H9 (cell line): ENCODE data around the gene KCNRG. TPM values are rescaled to one million over a fixed set of nuclear protein-coding genes. Genes with fewer than 3 reads are reported as not detected.

Experiments used
- DNase-seq: peaks from one replicate; pipeline ENCODE4 v3.0.0-alpha.2; 2017
- H2AFZ ChIP-seq: one replicate; pipeline ENCODE4 v1.6.1; 2013; ENCODE audit warnings: mild to moderate bottlenecking, low read length, control low read depth, moderate library complexity
- H2AK5ac ChIP-seq: 2 replicates; pipeline ENCODE4 v1.6.1; 2013; ENCODE audit warnings: low read length, control low read depth, mixed read lengths; ENCODE audit not compliant: insufficient read length
- H2BK120ac ChIP-seq: one replicate; pipeline ENCODE4 v1.6.1; 2013; ENCODE audit warnings: low read depth, mild to moderate bottlenecking, low read length, control low read depth, inconsistent platforms; ENCODE audit not compliant: poor library complexity, severe bottlenecking
- H2BK12ac ChIP-seq: 2 replicates; pipeline ENCODE4 v1.6.1; 2013; ENCODE audit warnings: low read length, control low read depth, mixed read lengths, low read depth; ENCODE audit not compliant: insufficient read length
- H2BK15ac ChIP-seq: 2 replicates; pipeline ENCODE4 v1.6.1; 2013; ENCODE audit warnings: low read depth, low read length, control low read depth
- H2BK20ac ChIP-seq: one replicate; pipeline ENCODE4 v1.6.1; 2013; ENCODE audit warnings: low read depth, mild to moderate bottlenecking, low read length, control low read depth, inconsistent platforms; ENCODE audit not compliant: poor library complexity, severe bottlenecking
- H2BK5ac ChIP-seq: 2 replicates; pipeline ENCODE4 v1.6.1; 2013; ENCODE audit warnings: low read length, control low read depth, mixed read lengths; ENCODE audit not compliant: insufficient read length
- H3K14ac ChIP-seq: 2 replicates; pipeline ENCODE4 v1.6.1; 2013; ENCODE audit warnings: low read length, control low read depth; ENCODE audit not compliant: insufficient read depth
- H3K18ac ChIP-seq: 2 replicates; pipeline ENCODE4 v1.6.1; 2013; ENCODE audit warnings: low read depth, mild to moderate bottlenecking, mixed read lengths, low read length, control low read depth; ENCODE audit not compliant: insufficient read length
- H3K23ac ChIP-seq: 2 replicates; pipeline ENCODE4 v1.6.1; 2013; ENCODE audit warnings: low read length, control low read depth, mixed read lengths, low read depth; ENCODE audit not compliant: insufficient read length
- H3K23me2 ChIP-seq: 2 replicates; pipeline ENCODE4 v1.6.1; 2013; ENCODE audit warnings: low read depth, mild to moderate bottlenecking, mixed read lengths, low read length, control low read depth; ENCODE audit not compliant: insufficient read length, poor library complexity, severe bottlenecking
- H3K27ac ChIP-seq: 2 replicates; pipeline ENCODE4 v1.5.1; 2013; ENCODE audit warnings: low read length, control low read depth, mixed read lengths, low read depth; ENCODE audit not compliant: insufficient read length
- H3K27me3 ChIP-seq: 2 replicates; pipeline ENCODE4 v1.6.1; 2013; ENCODE audit warnings: low read length, control low read depth, inconsistent platforms; ENCODE audit not compliant: insufficient read depth
- H3K4ac ChIP-seq: 2 replicates; pipeline ENCODE4 v1.6.1; 2013; ENCODE audit warnings: low read depth, mild to moderate bottlenecking, control low read depth, inconsistent platforms, low read length, moderate library complexity
- H3K4me1 ChIP-seq: 2 replicates; pipeline ENCODE4 v1.6.1; 2013; ENCODE audit warnings: low read length, control low read depth, inconsistent platforms; ENCODE audit not compliant: insufficient read depth
- H3K4me2 ChIP-seq: 2 replicates; pipeline ENCODE4 v1.6.1; 2013; ENCODE audit warnings: low read length, control low read depth, mixed read lengths; ENCODE audit not compliant: insufficient read length, insufficient read depth
- H3K56ac ChIP-seq: 2 replicates; pipeline ENCODE4 v1.6.1; 2013; ENCODE audit warnings: low read depth, mild to moderate bottlenecking, mixed read lengths, low read length, control low read depth; ENCODE audit not compliant: insufficient read length
- H3K79me1 ChIP-seq: 2 replicates; pipeline ENCODE4 v1.6.1; 2013; ENCODE audit warnings: low read depth, mild to moderate bottlenecking, moderate library complexity, low read length, control low read depth, inconsistent platforms; ENCODE audit not compliant: insufficient read depth, poor library complexity, severe bottlenecking
- H3K79me2 ChIP-seq: 2 replicates; pipeline ENCODE4 v1.6.1; 2013; ENCODE audit warnings: low read length, control low read depth, inconsistent platforms; ENCODE audit not compliant: insufficient read depth
- H3K9ac ChIP-seq: 2 replicates; pipeline ENCODE4 v1.6.1; 2013; ENCODE audit warnings: low read length, control low read depth, mixed read lengths; ENCODE audit not compliant: insufficient read length; ENCODE audit errors: extremely low read depth
- H3K9me3 ChIP-seq: one replicate; pipeline ENCODE4 v1.6.1; 2013; ENCODE audit warnings: low read depth, low read length, inconsistent platforms; ENCODE audit not compliant: control insufficient read depth
- H3T11ph ChIP-seq: one replicate; pipeline ENCODE4 v1.6.1; 2013; ENCODE audit warnings: mild to moderate bottlenecking, low read length, control low read depth, inconsistent platforms
- H4K20me1 ChIP-seq: one replicate; pipeline ENCODE4 v1.6.1; 2013; ENCODE audit not compliant: control insufficient read depth, insufficient read length, insufficient read depth
- H4K5ac ChIP-seq: 2 replicates; pipeline ENCODE4 v1.6.1; 2013; ENCODE audit warnings: low read depth, mild to moderate bottlenecking, mixed read lengths, low read length, control low read depth; ENCODE audit not compliant: insufficient read length
- H4K8ac ChIP-seq: replicated peaks from 2 replicates; pipeline ENCODE4 v1.6.1; 2013; ENCODE audit warnings: low read length, control low read depth, mixed read lengths, low read depth; ENCODE audit not compliant: insufficient read length
- H4K91ac ChIP-seq: 2 replicates; pipeline ENCODE4 v1.6.1; 2013; ENCODE audit warnings: low read depth, mild to moderate bottlenecking, moderate library complexity, mixed read lengths, low read length, control low read depth; ENCODE audit not compliant: insufficient read length
- H3K27ac Mint-ChIP-seq, 3 experiments: 2 replicates in 2 of 3; 3 replicates in 1 of 3; pipeline ENCODE4 v1.8.0; 2020 to 2021; ENCODE audit warnings: mixed read lengths in 3 of 3, mild to moderate bottlenecking in 1 of 3, moderate library complexity in 1 of 3
- H3K27me3 Mint-ChIP-seq: 2 replicates; pipeline ENCODE4 v1.8.0; 2021; ENCODE audit warnings: low read depth, mild to moderate bottlenecking, moderate library complexity, mixed read lengths
- H3K36me3 Mint-ChIP-seq, 3 experiments: 2 replicates in 2 of 3; 3 replicates in 1 of 3; pipeline ENCODE4 v1.8.0; 2020 to 2021; ENCODE audit warnings: low read depth in 3 of 3, mixed read lengths in 3 of 3; ENCODE audit not compliant: insufficient read depth in 1 of 3
- H3K4me1 Mint-ChIP-seq, 2 experiments: 2 replicates each; pipeline ENCODE4 v1.8.0; 2020; ENCODE audit warnings: mixed read lengths in 2 of 2
- H3K4me3 Mint-ChIP-seq, 2 experiments: 2 replicates in 1 of 2; 3 replicates in 1 of 2; pipeline ENCODE4 v1.8.0; 2020 to 2021; ENCODE audit warnings: mild to moderate bottlenecking in 2 of 2, mixed read lengths in 2 of 2, moderate library complexity in 1 of 2
- H3K9me3 Mint-ChIP-seq, 2 experiments: 2 replicates in 1 of 2; 3 replicates in 1 of 2; pipeline ENCODE4 v1.8.0; 2020; ENCODE audit warnings: mild to moderate bottlenecking in 2 of 2, mixed read lengths in 2 of 2, moderate library complexity in 1 of 2
- CTCF ChIP-seq: fragments of 200-600 bp; sonication (generic); conservative IDR thresholded peaks from 3 replicates; pipeline ENCODE4 v1.8.0; 2021; ENCODE audit warnings: antibody characterized with exemption, mild to moderate bottlenecking
- WGBS: extraction: QIAGEN DNeasy Blood & Tissue Kit; methylation state at CpG from one replicate; pipeline ENCODE4 v1.1.7; 2013; ENCODE audit warnings: missing lambda C conversion rate, low lambda C conversion rate, mixed read lengths; ENCODE audit not compliant: insufficient read length; ENCODE audit errors: extremely low coverage; 5-methylcytosine and 5-hydroxymethylcytosine counted together
- total RNA-seq: library from RNA; stranded (reverse); gene quantifications from 2 replicates; pipeline ENCODE4 v1.2.1, GENCODE V29; 2021

KCNRG gene
- total RNA-seq, 1 experiment from 2014 or later, result 0.74 TPM

DNA sequence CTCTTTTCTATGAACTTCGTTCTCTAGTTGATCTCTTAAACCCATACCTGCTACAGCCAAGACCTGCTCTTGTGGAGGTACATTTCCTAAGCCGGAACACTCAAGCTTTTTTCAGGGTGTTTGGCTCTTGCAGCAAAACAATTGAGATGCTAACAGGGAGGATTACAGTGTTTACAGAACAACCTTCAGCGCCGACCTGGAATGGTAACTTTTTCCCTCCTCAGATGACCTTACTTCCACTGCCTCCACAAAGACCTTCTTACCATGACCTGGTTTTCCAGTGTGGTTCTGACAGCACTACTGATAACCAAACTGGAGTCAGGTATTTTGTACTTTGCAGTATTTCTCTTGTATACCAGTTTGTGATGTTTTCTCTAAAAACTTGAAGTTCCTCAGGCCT lies 506 bp downstream of the KCNRG start:
- Histone ChIP-seq H3K27me3 (no peaks in the 10 kb centered on the region), H3K56ac (no peak overlapping the region), H2AFZ (no peak overlapping the region), H3K27ac (peak overlapping the region; percentile 70), H3K9me3 (no peaks in the 10 kb centered on the region), H2BK12ac (no peak overlapping the region), H3K4ac (no peak overlapping the region), H3K79me2 (no peaks in the 10 kb centered on the region), H3K18ac (peak overlapping the region; percentile 8), H3K23ac (no peak overlapping the region), H2BK120ac (no peak overlapping the region), H4K91ac (no peak overlapping the region), H3K79me1 (no peaks in the 10 kb centered on the region), H4K8ac (no peak overlapping the region), H2BK15ac (no peak overlapping the region), H3T11ph (no peak overlapping the region), H3K23me2 (no peaks in the 10 kb centered on the region), H4K5ac (no peak overlapping the region), H3K14ac (no peak overlapping the region), H3K4me2 (peak overlapping the region; percentile 22), H4K20me1 (no peaks in the 10 kb centered on the region), H2BK5ac (no peak overlapping the region), H2AK5ac (no peak overlapping the region), H2BK20ac (no peak overlapping the region), H3K4me1 (no peaks in the 10 kb centered on the region; the same call in 1 of the 2 replicates), H3K9ac (no peak overlapping the region)
- Mint-ChIP-seq H3K4me1 (peaks cover 28 to 35% of the 10 kb centered on the region in 2 experiments), H3K4me3 (peak overlapping the region; percentile 5 to 35; a peak in 3 of 5 replicates), H3K27ac (peak overlapping the region; percentile 45 to 99 (median 91); a peak in 6 of 7 replicates), H3K27me3 (no peaks in the 10 kb centered on the region), H3K9me3 (no peaks in the 10 kb centered on the region), H3K36me3 (peaks cover 31 to 47% (median 36%) of the 10 kb centered on the region in 3 experiments)
- TF ChIP-seq CTCF, result no peak
- no CpG with 5 or more reads among the region's 4 CpGs for WGBS
- DNase-seq, result no peak
